CD14-positive monocyte (primary cell): Measurements from ENCODE around the gene VILL. TPM values are rescaled to one million over a fixed set of nuclear protein-coding genes. Genes with fewer than 3 reads are reported as not detected.

Experiments
- DNase-seq, 3 donors: peaks; one replicate each; pipeline ENCODE4 v3.0.0-alpha.2; 2011 to 2022
- H2AFZ ChIP-seq: 2 replicates; pipeline ENCODE4 v1.6.0; 2012; ENCODE audit warnings: mild to moderate bottlenecking, low read depth, low read length, inconsistent platforms; ENCODE audit not compliant: insufficient read depth, poor library complexity, severe bottlenecking
- H3K27ac ChIP-seq, 2 donors: 1 replicate in 1 of 2; 2 replicates in 1 of 2; pipeline ENCODE4 v1.5.1; 2012 to 2013; ENCODE audit warnings: low read length in 2 of 2, control low read depth in 1 of 2, inconsistent platforms in 1 of 2, low read depth in 1 of 2, mild to moderate bottlenecking in 1 of 2
- H3K27me3 ChIP-seq, 2 donors: one replicate each; pipeline versions ENCODE4 v1.6.0 to v1.6.1; 2011 to 2013; ENCODE audit warnings: low read length in 2 of 2; ENCODE audit not compliant: control insufficient read depth in 2 of 2, insufficient read depth in 2 of 2
- H3K36me3 ChIP-seq, 2 donors: replicated peaks in 1 of 2; 1 replicate in 1 of 2; 2 replicates in 1 of 2; pipeline versions ENCODE4 v1.5.1 to v1.6.1; 2012 to 2013; ENCODE audit warnings: low read length in 2 of 2, control low read depth in 1 of 2, inconsistent platforms in 1 of 2, mild to moderate bottlenecking in 1 of 2; ENCODE audit not compliant: insufficient read depth in 2 of 2, control insufficient read depth in 1 of 2
- H3K4me1 ChIP-seq, 2 donors: 1 replicate in 1 of 2; 2 replicates in 1 of 2; pipeline versions ENCODE4 v1.5.1 to v1.6.1; 2012 to 2013; ENCODE audit warnings: low read length in 2 of 2, control low read depth in 1 of 2, inconsistent platforms in 1 of 2, mild to moderate bottlenecking in 1 of 2, moderate library complexity in 1 of 2; ENCODE audit not compliant: insufficient read depth in 2 of 2, control insufficient read depth in 1 of 2
- H3K4me2 ChIP-seq: replicated peaks from 2 replicates; pipeline ENCODE3; 2012; ENCODE audit warnings: low read length, moderate library complexity, mild to moderate bottlenecking; ENCODE audit not compliant: poor library complexity, severe bottlenecking; ENCODE audit errors: extremely low read depth
- H3K4me3 ChIP-seq, 3 experiments: fragments of 200-600 bp in 1 of 3; sonication (generic) in 1 of 3; replicated peaks in 1 of 3; 1 replicate in 2 of 3; 2 replicates in 1 of 3; pipeline ENCODE4 v1.5.1; 2011 to 2013; ENCODE audit warnings: low read length in 3 of 3, mild to moderate bottlenecking in 3 of 3, control low read depth in 2 of 3, low read depth in 2 of 3, inconsistent platforms in 1 of 3, moderate library complexity in 1 of 3
- H3K79me2 ChIP-seq: 2 replicates; pipeline ENCODE4 v1.6.0; 2012; ENCODE audit warnings: mild to moderate bottlenecking, control low read depth, inconsistent platforms, low read length, moderate library complexity; ENCODE audit not compliant: insufficient read depth
- H3K9ac ChIP-seq: 2 replicates; pipeline ENCODE4 v1.6.0; 2017; ENCODE audit warnings: low read length, mild to moderate bottlenecking; ENCODE audit not compliant: insufficient read depth, poor library complexity, severe bottlenecking
- H3K9me3 ChIP-seq, 2 donors: replicated peaks in 1 of 2; 1 replicate in 1 of 2; 2 replicates in 1 of 2; pipeline versions ENCODE4 v1.5.1 to v1.6.1; 2012 to 2013; ENCODE audit warnings: low read length in 2 of 2, control low read depth in 1 of 2; ENCODE audit not compliant: control insufficient read depth in 1 of 2, insufficient read depth in 1 of 2
- H4K20me1 ChIP-seq: 2 replicates; pipeline ENCODE4 v1.6.0; 2012; ENCODE audit warnings: mild to moderate bottlenecking, low read length, control low read depth, moderate library complexity; ENCODE audit not compliant: insufficient read depth
- H3K27ac Mint-ChIP-seq, 7 donors: one replicate each; pipeline ENCODE4 v1.8.0; 2020; ENCODE audit warnings: mild to moderate bottlenecking in 7 of 7, mixed read lengths in 7 of 7, moderate library complexity in 6 of 7, inconsistent platforms in 2 of 7
- H3K27me3 Mint-ChIP-seq, 3 donors: one replicate each; pipeline ENCODE4 v1.8.0; 2021 to 2022; ENCODE audit warnings: low read depth in 3 of 3, mild to moderate bottlenecking in 3 of 3, mixed read lengths in 3 of 3, moderate library complexity in 3 of 3, inconsistent platforms in 1 of 3
- H3K36me3 Mint-ChIP-seq, 2 donors: one replicate each; pipeline ENCODE4 v1.8.0; 2020; ENCODE audit warnings: mixed read lengths in 2 of 2, inconsistent platforms in 1 of 2, mild to moderate bottlenecking in 1 of 2
- H3K4me1 Mint-ChIP-seq: one replicate; pipeline ENCODE4 v1.8.0; 2020; ENCODE audit warnings: mild to moderate bottlenecking, mixed read lengths
- H3K4me3 Mint-ChIP-seq, 2 donors: one replicate each; pipeline ENCODE4 v1.8.0; 2020; ENCODE audit warnings: mild to moderate bottlenecking in 2 of 2, mixed read lengths in 2 of 2, moderate library complexity in 1 of 2
- H3K9me3 Mint-ChIP-seq, 7 donors: one replicate each; pipeline ENCODE4 v1.8.0; 2020 to 2022; ENCODE audit warnings: mixed read lengths in 7 of 7, mild to moderate bottlenecking in 6 of 7, moderate library complexity in 6 of 7, inconsistent platforms in 2 of 7
- WGBS: methylation state at CpG from one replicate; pipeline ENCODE4 v1.1.5; 2013; ENCODE audit warnings: missing lambda C conversion rate; ENCODE audit not compliant: insufficient coverage; 5-methylcytosine and 5-hydroxymethylcytosine counted together
- intact Hi-C, 2 donors: fragments of 100-400 bp; cut with micrococcal nuclease; formaldehyde crosslinking; loops; one replicate each; pipeline versions ENCODE4 v1.15.0 to v1.15.1; 2023
- polyA plus RNA-seq, 3 donors: library from polyadenylated mRNA; depleted of rRNA in 1 of 3; unstranded in 2 of 3; stranded (reverse) in 1 of 3; fragments of 300-500 nt in 2 of 3; fragments of >200 nt in 1 of 3; fragmentation: Illumina TruSeq in 2 of 3; gene quantifications; 1 replicate in 2 of 3; 2 replicates in 1 of 3; pipeline ENCODE4 v1.2.3, GENCODE V29; 2012 to 2021
- TF ChIP-seq, protein P1 (sequence below): fragments of 200-600 bp; IDR thresholded peaks from one replicate; pipeline ENCODE4 v1.8.0; 2022; ENCODE audit warnings: antibody characterized with exemption, mild to moderate bottlenecking

The VILL gene
- polyA plus RNA-seq, 3 donors = 4.4 to 29.1 (median 7.4) TPM

GRCh38 chr3:38040401-38040800 lies 49.8 kb downstream of the VILL start:
- H3K4me1 ChIP-seq = peaks cover 41 to 42% of the 10 kb centered on the region in 2 donors
- H3K27ac Mint-ChIP-seq = peak overlapping the region in 6 of 7 donors; percentile 70 to 92 (median 86)
- intact Hi-C loops = loop anchor here in 1 of 2 donors (5.0 kb wide), 1 partner anchor 68 kb away; no protein-coding TSS in a partner anchor
- H3K36me3 Mint-ChIP-seq = peaks cover 0 to 4% of the 10 kb centered on the region in 2 donors
- H3K27me3 ChIP-seq = no peaks in the 10 kb centered on the region
- peak overlapping the region in 1 of 3 experiments; percentile 77 for H3K4me3 ChIP-seq
- H2AFZ ChIP-seq = peak overlapping the region; percentile 89
- WGBS = no CpG with 5 or more reads among the region's 5 CpGs
- no peaks in the 10 kb centered on the region for H3K9me3 ChIP-seq
- peak overlapping the region; percentile 34 to 85 for H3K27ac ChIP-seq
- TF ChIP-seq, protein P1, sequence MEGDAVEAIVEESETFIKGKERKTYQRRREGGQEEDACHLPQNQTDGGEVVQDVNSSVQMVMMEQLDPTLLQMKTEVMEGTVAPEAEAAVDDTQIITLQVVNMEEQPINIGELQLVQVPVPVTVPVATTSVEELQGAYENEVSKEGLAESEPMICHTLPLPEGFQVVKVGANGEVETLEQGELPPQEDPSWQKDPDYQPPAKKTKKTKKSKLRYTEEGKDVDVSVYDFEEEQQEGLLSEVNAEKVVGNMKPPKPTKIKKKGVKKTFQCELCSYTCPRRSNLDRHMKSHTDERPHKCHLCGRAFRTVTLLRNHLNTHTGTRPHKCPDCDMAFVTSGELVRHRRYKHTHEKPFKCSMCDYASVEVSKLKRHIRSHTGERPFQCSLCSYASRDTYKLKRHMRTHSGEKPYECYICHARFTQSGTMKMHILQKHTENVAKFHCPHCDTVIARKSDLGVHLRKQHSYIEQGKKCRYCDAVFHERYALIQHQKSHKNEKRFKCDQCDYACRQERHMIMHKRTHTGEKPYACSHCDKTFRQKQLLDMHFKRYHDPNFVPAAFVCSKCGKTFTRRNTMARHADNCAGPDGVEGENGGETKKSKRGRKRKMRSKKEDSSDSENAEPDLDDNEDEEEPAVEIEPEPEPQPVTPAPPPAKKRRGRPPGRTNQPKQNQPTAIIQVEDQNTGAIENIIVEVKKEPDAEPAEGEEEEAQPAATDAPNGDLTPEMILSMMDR = no peak
- peaks cover 46% of the 10 kb centered on the region for H3K4me1 Mint-ChIP-seq
- H3K79me2 ChIP-seq = no peaks in the 10 kb centered on the region
- H3K9ac ChIP-seq = no peak overlapping the region
- H3K36me3 ChIP-seq = no peaks in the 10 kb centered on the region
- no peak for DNase-seq
- H3K9me3 Mint-ChIP-seq = peaks cover 0 to 2% (median 0%) of the 10 kb centered on the region in 7 donors
- H3K4me2 ChIP-seq = peak overlapping the region; percentile 90
- H4K20me1 ChIP-seq = no peaks in the 10 kb centered on the region
- no peak overlapping the region for H3K4me3 Mint-ChIP-seq
- peaks cover 0 to 4% (median 2%) of the 10 kb centered on the region in 3 donors for H3K27me3 Mint-ChIP-seq

DNA sequence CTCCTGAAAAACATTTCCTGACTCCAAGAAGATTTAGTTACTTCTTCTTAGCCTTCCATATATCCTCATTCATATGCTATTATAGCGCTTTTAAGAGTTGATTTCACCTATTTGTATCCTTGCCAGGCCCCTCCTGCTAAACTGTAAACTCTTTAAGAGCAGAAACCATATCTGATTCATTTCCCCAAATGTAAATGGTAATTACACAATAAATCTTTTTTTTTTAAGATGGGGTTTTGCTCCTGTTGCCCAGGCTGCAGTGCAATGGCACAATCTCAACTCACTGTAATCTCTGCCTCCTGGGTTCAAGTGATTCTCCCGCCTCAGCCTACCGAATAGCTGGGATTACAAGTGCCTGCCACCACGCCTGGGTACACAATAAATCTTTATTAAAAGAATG lies 52.9 kb downstream of the VILL start:
- Mint-ChIP-seq H3K9me3 (peaks cover 0 to 1% (median 0%) of the 10 kb centered on the region in 7 donors), H3K4me3 (no peak overlapping the region), H3K27ac (peak overlapping the region in 6 of 7 donors; percentile 25 to 84 (median 52)), H3K27me3 (peaks cover 0 to 2% (median 2%) of the 10 kb centered on the region in 3 donors), H3K4me1 (peaks cover 39% of the 10 kb centered on the region), H3K36me3 (no peaks in the 10 kb centered on the region)
- H3K9me3 ChIP-seq = no peaks in the 10 kb centered on the region
- 80% methylated on average over 2 of the region's 4 CpGs for WGBS
- DNase-seq = peak in 2 of 3 donors; percentile 29 to 32
- H3K4me1 ChIP-seq = peaks cover 35 to 36% of the 10 kb centered on the region in 2 donors
- no peak overlapping the region for H3K4me2 ChIP-seq
- no peak overlapping the region for H3K4me3 ChIP-seq
- H3K27me3 ChIP-seq = no peaks in the 10 kb centered on the region
- intact Hi-C loops = loop anchor here in 1 of 2 donors (5.0 kb wide), 1 partner anchor 71 kb away; no protein-coding TSS in a partner anchor
- TF ChIP-seq, protein P1 = no peak
- peak overlapping the region; percentile 20 for H2AFZ ChIP-seq
- peak overlapping the region in 1 of 2 donors; percentile 37 for H3K27ac ChIP-seq
- H3K9ac ChIP-seq = no peak overlapping the region
- no peaks in the 10 kb centered on the region for H3K36me3 ChIP-seq
- H4K20me1 ChIP-seq = no peaks in the 10 kb centered on the region
- no peaks in the 10 kb centered on the region for H3K79me2 ChIP-seq
